GM19324 (cell line): ENCODE results near the gene TMEM214.

ENCODE experiments used
- ATAC-seq: cut with Tn5 transposase; IDR thresholded peaks from one replicate; pipeline ENCODE4 v1.9.1; 2021; ENCODE audit warnings: mild to moderate bottlenecking, moderate library complexity; ENCODE audit not compliant: unreplicated experiment, low FRiP score

The TMEM214 gene

GRCh38 chr2:27081984-27082772, 49.4 kb downstream of the TMEM214 start:
- ATAC-seq = no peak

- no peak for ATAC-seq
These were observed 50.1 kb downstream of the TMEM214 start for GRCh38 chr2:27082773-27083409.

- ATAC-seq = no peak
These were observed 50.9 kb downstream of the TMEM214 start for GRCh38 chr2:27083410-27084296.

GRCh38 chr2:27084297-27085061, 51.7 kb downstream of the TMEM214 start:
- ATAC-seq = no peak

- no peak for ATAC-seq
These were observed 52.4 kb downstream of the TMEM214 start for GRCh38 chr2:27085062-27085672.

- ATAC-seq = peak; percentile 3
These were observed 52.9 kb downstream of the TMEM214 start for GRCh38 chr2:27085673-27086089.

- ATAC-seq = peak; percentile 86
These were observed 53.4 kb downstream of the TMEM214 start for GRCh38 chr2:27086090-27086723.

- peak; percentile 14 for ATAC-seq
These were observed 54.2 kb downstream of the TMEM214 start, which contains the start of gene KHK for GRCh38 chr2:27086724-27087593. KHK (plus strand) TSS chr2:27086772; CDS start chr2:27087260, 488 bp downstream.

GRCh38 chr2:27087823-27088410, 55.2 kb downstream of the TMEM214 start:
- no peak for ATAC-seq

GRCh38 chr2:27088634-27089033, 55.9 kb downstream of the TMEM214 start:
- no peak for ATAC-seq

GRCh38 chr2:27089111-27089954, 56.6 kb downstream of the TMEM214 start:
- ATAC-seq = no peak
